Vagina (tissue), 2 donors: Measurements from ENCODE around the gene DTD1. TPM values are rescaled to one million over a fixed set of nuclear protein-coding genes. Genes with fewer than 3 reads are reported as not detected.

Source experiments
- DNase-seq, 2 donors: peaks; one replicate each; pipeline ENCODE4 v3.0.0-alpha.2; 2017; ENCODE audit errors: extremely low spot score in 2 of 2
- H3K27ac ChIP-seq: fragments of 200-600 bp; sonication (generic); one replicate; pipeline ENCODE4 v1.5.1; 2019
- H3K27me3 ChIP-seq: fragments of 200-600 bp; sonication (generic); one replicate; pipeline ENCODE4 v1.5.1; 2019
- H3K36me3 ChIP-seq, 2 donors: fragments of 200-600 bp; sonication (generic); one replicate each; pipeline ENCODE4 v1.5.1; 2017 to 2019
- H3K4me1 ChIP-seq: fragments of 200-600 bp; sonication (generic); one replicate; pipeline ENCODE4 v1.5.1; 2019
- H3K4me3 ChIP-seq, 2 donors: fragments of 200-600 bp; sonication (generic); 1 replicate in 1 of 2; 2 replicates in 1 of 2; pipeline ENCODE4 v1.5.1; 2016 to 2019
- H3K9me3 ChIP-seq: fragments of 200-600 bp; sonication (generic); one replicate; pipeline ENCODE4 v1.5.1; 2019
- POLR2A ChIP-seq, 2 donors: fragments of 450-650 bp; IDR thresholded peaks; one replicate each; pipeline ENCODE4 v1.6.1; 2017; ENCODE audit warnings: antibody characterized with exemption in 2 of 2, mild to moderate bottlenecking in 2 of 2, moderate library complexity in 2 of 2
- POLR2AphosphoS5 ChIP-seq, 2 donors: sonication (generic); formaldehyde crosslinking; IDR thresholded peaks; one replicate each; pipeline ENCODE4 v1.9.0; 2017; ENCODE audit warnings: antibody characterized with exemption in 2 of 2, mild to moderate bottlenecking in 2 of 2, low read depth in 1 of 2; ENCODE audit not compliant: insufficient read depth in 1 of 2
- intact Hi-C: fragments of 100-400 bp; cut with DNase I; formaldehyde crosslinking; loops from one replicate; pipeline ENCODE4 v1.15.1; 2023
- total RNA-seq: library from RNA; depleted of rRNA; stranded (reverse); fragments of >200 nt; gene quantifications from one replicate; pipeline ENCODE4 v1.2.3, GENCODE V29; 2016
- TF ChIP-seq, protein P1 (sequence below), 3 experiments: fragments of 450-650 bp in 2 of 3; fragments of 200-600 bp in 1 of 3; sonication (generic) in 1 of 3; IDR thresholded peaks; one replicate each; pipeline ENCODE4 v1.5.1; 2017 to 2019; ENCODE audit warnings: antibody characterized with exemption in 3 of 3, mild to moderate bottlenecking in 2 of 3, moderate library complexity in 2 of 3

Gene DTD1
- total RNA-seq, 1 donor from 2014 or later = 24.1 TPM

DNA sequence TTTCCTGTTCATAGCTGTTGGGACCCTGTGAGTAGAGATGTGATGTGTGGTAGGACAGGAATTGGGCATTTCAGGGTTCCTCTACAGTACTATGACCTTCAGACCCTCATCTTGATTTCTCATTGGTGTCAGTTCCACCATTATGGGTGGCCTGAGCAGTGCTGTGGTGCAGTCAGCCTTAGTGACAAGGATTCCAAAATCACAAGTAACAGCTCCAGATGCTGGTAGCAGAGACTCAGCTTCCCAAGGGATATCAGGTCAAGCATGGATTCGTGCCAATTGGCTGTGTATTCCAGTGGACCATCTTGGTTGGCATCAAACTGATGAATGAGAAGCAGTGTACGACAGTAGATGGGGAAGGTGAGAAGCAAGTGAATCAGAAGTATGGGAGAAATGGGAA lies 16.8 kb upstream of the DTD1 start:
- peaks cover 0 to 22% of the 10 kb centered on the region in 2 donors for H3K36me3 ChIP-seq
- H3K4me3 ChIP-seq = no peak overlapping the region
- DNase-seq = no peak
- peaks cover 15% of the 10 kb centered on the region for H3K4me1 ChIP-seq
- no peak overlapping the region for H3K27ac ChIP-seq
- no peak for TF ChIP-seq POLR2A (IDR thresholded peaks at IDR 0.05)
- TF ChIP-seq, protein P1, sequence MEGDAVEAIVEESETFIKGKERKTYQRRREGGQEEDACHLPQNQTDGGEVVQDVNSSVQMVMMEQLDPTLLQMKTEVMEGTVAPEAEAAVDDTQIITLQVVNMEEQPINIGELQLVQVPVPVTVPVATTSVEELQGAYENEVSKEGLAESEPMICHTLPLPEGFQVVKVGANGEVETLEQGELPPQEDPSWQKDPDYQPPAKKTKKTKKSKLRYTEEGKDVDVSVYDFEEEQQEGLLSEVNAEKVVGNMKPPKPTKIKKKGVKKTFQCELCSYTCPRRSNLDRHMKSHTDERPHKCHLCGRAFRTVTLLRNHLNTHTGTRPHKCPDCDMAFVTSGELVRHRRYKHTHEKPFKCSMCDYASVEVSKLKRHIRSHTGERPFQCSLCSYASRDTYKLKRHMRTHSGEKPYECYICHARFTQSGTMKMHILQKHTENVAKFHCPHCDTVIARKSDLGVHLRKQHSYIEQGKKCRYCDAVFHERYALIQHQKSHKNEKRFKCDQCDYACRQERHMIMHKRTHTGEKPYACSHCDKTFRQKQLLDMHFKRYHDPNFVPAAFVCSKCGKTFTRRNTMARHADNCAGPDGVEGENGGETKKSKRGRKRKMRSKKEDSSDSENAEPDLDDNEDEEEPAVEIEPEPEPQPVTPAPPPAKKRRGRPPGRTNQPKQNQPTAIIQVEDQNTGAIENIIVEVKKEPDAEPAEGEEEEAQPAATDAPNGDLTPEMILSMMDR (IDR thresholded peaks at IDR 0.05) = no peak
- no peak for TF ChIP-seq POLR2AphosphoS5 (IDR thresholded peaks at IDR 0.05; ENCODE audit: insufficient read depth in 1 of 2, low read depth in 1 of 2)
- H3K27me3 ChIP-seq = no peaks in the 10 kb centered on the region
- intact Hi-C loops = no loop called here
- no peaks in the 10 kb centered on the region for H3K9me3 ChIP-seq

DNA sequence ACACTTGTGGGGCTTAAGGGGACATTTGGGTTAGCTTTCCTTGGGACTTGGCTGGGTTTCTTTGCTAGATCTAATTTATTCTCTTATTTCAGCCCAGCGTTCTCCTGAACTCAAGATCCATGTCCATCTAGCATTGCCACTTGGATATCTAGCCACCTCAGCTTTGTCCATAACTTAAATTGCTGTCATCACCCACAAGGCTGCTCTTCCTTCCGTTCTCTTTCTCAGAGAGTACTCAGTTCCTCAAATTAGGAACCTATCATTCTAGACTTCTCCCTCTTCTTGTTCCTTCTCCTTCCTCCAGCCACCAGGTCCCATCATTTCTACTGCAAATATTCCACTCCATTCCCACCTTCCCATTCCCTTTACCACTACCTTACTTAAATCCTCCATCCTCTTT lies 16.3 kb upstream of the DTD1 start:
- Histone ChIP-seq H3K36me3 (peaks cover 0 to 22% of the 10 kb centered on the region in 2 donors), H3K27me3 (no peaks in the 10 kb centered on the region), H3K9me3 (no peaks in the 10 kb centered on the region), H3K27ac (no peak overlapping the region), H3K4me3 (no peak overlapping the region), H3K4me1 (peaks cover 13% of the 10 kb centered on the region)
- intact Hi-C loops = no loop called here
- TF ChIP-seq POLR2A (IDR thresholded peaks at IDR 0.05) = no peak
- TF ChIP-seq, protein P1 (IDR thresholded peaks at IDR 0.05) = no peak
- TF ChIP-seq POLR2AphosphoS5 (IDR thresholded peaks at IDR 0.05; ENCODE audit: insufficient read depth in 1 of 2, low read depth in 1 of 2) = no peak
- DNase-seq = no peak

DNA sequence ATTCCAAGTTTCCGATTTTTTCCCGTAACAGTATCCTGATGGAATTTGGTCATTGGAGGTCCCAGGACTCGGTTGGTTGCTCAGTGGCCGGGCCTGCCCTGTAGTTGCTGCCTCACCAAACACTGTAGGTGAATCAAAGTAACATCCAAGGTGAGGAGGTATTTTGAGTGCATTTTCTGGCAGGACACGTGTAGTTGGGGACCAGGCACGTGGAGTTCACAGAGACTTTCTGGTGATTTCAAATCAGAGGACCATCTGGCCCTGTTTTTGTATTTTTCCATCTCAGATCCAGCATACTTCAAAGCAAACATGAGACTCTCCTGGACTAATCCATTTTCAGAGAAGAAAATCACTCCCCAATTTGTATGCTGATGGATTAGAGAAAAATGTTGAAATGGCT lies 9.9 kb upstream of the DTD1 start:
- no peak for DNase-seq
- intact Hi-C loops = no loop called here
- Histone ChIP-seq H3K9me3 (no peaks in the 10 kb centered on the region), H3K27ac (no peak overlapping the region), H3K36me3 (no peaks in the 10 kb centered on the region), H3K4me1 (no peaks in the 10 kb centered on the region), H3K4me3 (no peak overlapping the region), H3K27me3 (no peaks in the 10 kb centered on the region)
- TF ChIP-seq POLR2AphosphoS5 (IDR thresholded peaks at IDR 0.05; ENCODE audit: insufficient read depth in 1 of 2, low read depth in 1 of 2) (no peak), POLR2A (IDR thresholded peaks at IDR 0.05) (no peak)
- TF ChIP-seq, protein P1 (IDR thresholded peaks at IDR 0.05) = no peak

DNA sequence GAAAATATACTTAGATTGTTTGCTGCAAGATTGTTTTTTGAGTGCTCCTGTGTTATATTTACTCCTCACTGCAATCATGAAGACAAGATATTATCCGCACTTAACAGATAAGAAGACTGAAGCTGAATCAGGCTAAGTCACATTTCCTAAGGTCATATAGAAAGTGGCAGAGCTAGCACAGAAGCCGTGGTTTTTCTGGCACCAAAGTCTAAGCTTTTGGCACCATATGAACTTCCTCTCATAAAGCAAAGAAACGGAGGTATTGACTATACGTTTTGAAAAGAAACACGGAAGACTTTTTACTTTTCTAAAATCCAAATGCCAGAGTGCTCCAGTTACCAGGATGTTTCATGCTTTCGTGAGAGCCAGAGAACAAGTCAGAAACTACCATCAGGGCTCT lies 9.3 kb upstream of the DTD1 start:
- DNase-seq = no peak
- Histone ChIP-seq H3K4me3 (no peak overlapping the region), H3K36me3 (no peaks in the 10 kb centered on the region), H3K27ac (no peak overlapping the region), H3K4me1 (no peaks in the 10 kb centered on the region), H3K9me3 (no peaks in the 10 kb centered on the region), H3K27me3 (no peaks in the 10 kb centered on the region)
- intact Hi-C loops = no loop called here
- no peak for TF ChIP-seq POLR2A (IDR thresholded peaks at IDR 0.05)
- TF ChIP-seq POLR2AphosphoS5 (IDR thresholded peaks at IDR 0.05; ENCODE audit: insufficient read depth in 1 of 2, low read depth in 1 of 2) = no peak
- TF ChIP-seq, protein P1 (IDR thresholded peaks at IDR 0.05) = no peak

DNA sequence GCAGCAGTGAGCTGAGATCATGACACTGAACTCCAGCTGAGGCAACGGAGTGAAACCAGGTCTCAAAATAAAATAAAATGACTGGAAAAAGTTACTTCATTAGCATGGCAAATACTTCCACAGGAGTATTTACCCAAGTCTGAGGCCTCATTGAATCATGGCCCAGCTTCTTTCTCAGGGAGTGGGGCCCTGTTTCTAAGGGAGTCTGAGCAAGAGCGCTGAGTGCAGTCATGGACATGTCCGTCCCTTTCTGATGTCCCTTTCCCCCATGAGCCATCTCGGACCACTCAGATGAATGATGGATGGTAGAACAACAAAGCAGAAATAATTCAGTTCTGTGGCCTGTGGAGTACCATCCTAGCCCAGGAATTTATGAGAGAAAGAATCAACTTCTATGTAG lies 7.8 kb upstream of the DTD1 start:
- Histone ChIP-seq H3K4me3 (no peak overlapping the region), H3K36me3 (no peaks in the 10 kb centered on the region), H3K27me3 (no peaks in the 10 kb centered on the region), H3K4me1 (no peaks in the 10 kb centered on the region), H3K27ac (no peak overlapping the region), H3K9me3 (no peaks in the 10 kb centered on the region)
- no peak for DNase-seq
- TF ChIP-seq POLR2AphosphoS5 (IDR thresholded peaks at IDR 0.05; ENCODE audit: insufficient read depth in 1 of 2, low read depth in 1 of 2) (no peak), POLR2A (IDR thresholded peaks at IDR 0.05) (no peak)
- TF ChIP-seq, protein P1 (IDR thresholded peaks at IDR 0.05) = no peak
- intact Hi-C loops = no loop called here
